ENCODE measurements around the gene RSPH6A.

GRCh38 chr19:45862564-45863334 is 47.6 kb upstream of the RSPH6A start, which contains the start of gene SYMPK:
- no peak for TF ChIP-seq CTCF (conservative IDR thresholded peaks at IDR 0.05 in 1 of 2, IDR thresholded peaks at IDR 0.05 in 1 of 2; ENCODE audit: extremely low read depth in 1 of 2, insufficient read depth in 1 of 2, low read depth in 1 of 2, low read length in 2 of 2)
- TF ChIP-seq EZH2 (IDR thresholded peaks at IDR 0.05; ENCODE audit: borderline replicate concordance, low read length): no peak
